ENCODE data around the gene MTCH1.

- TF ChIP-seq POLR2AphosphoS5 (IDR thresholded peaks at IDR 0.05; ENCODE audit: low read depth, low read length) (no peak), POLR2A (IDR thresholded peaks at IDR 0.05; ENCODE audit: low read depth, low read length) (no peak)
Measured at GRCh38 chr6:37027036-37027720, 41.2 kb upstream of the MTCH1 start.

Measured in GM12891 (cell line).